K562 (cell line): ENCODE results near the gene ACSL3. TPM values are rescaled to one million over a fixed set of nuclear protein-coding genes. Genes with fewer than 3 reads are reported as not detected.
"Not testable (repeated sequence)": the region's sequence is repeated elsewhere in the genome, so short reads cannot be mapped to it uniquely, and the experiment has no call there.

Source experiments
- ATAC-seq: fragments of 200-7000 bp; cut with Tn5 transposase; 3 replicates; pipeline ENCODE4 v1.9.1; 2020; ENCODE audit warnings: moderate library complexity
- BruUV-seq: library from RNA; stranded (reverse); fragments of 400-500 nt; replicated peaks from 2 replicates; lab custom pipeline; 2021; lab: Mats Ljungman, UMichigan
- CTCF ChIA-PET: fragments of 300-600 bp; formaldehyde crosslinking; extraction: SDS; loops from one replicate; lab custom pipeline; 2021; ENCODE audit warnings: low intra/inter-chr PET ratio; lab: Yijun Ruan, JAX
- POLR2A ChIA-PET: fragments of 300-600, 350-650 bp; sonication (Branson Sonifier 250); formaldehyde crosslinking; extraction: SDS; loops from one replicate; lab custom pipeline; 2021; ENCODE audit warnings: antibody characterized with exemption, inconsistent platforms; lab: Yijun Ruan, JAX
- DNase-seq, 4 experiments: peaks; one replicate each; pipeline versions ENCODE4 v3.0.0 to v3.0.0-alpha.2; 2011 to 2018; ENCODE audit warnings: low spot score in 3 of 4, mixed read lengths in 3 of 4; ENCODE audit errors: extremely low read depth in 1 of 4
- FAIRE-seq: peaks from 2 replicates; lab custom pipeline; 2011; peaks lifted over from hg19 to GRCh38; lab: Jason Lieb, UNC
- H2AFZ ChIP-seq: 2 replicates; pipeline ENCODE4 v1.6.0; 2011; ENCODE audit warnings: low read depth, low read length, control low read depth, inconsistent platforms
- H3K27ac ChIP-seq: fragments of 200-600 bp; 3 replicates; pipeline ENCODE4 v1.8.0; 2011; ENCODE audit warnings: low read depth, mild to moderate bottlenecking, control low read depth, inconsistent platforms, low read length, moderate library complexity, mixed read lengths; ENCODE audit errors: extremely low read depth
- H3K27me3 ChIP-seq, 2 experiments: fragments of 300-600 bp in 1 of 2; 2 replicates in 1 of 2; 3 replicates in 1 of 2; pipeline versions ENCODE4 v1.6.0 to v1.8.0; 2011; ENCODE audit warnings: inconsistent platforms in 2 of 2, low read length in 2 of 2, mild to moderate bottlenecking in 1 of 2, mixed read lengths in 1 of 2, moderate library complexity in 1 of 2; ENCODE audit not compliant: control insufficient read depth in 2 of 2, insufficient read depth in 2 of 2
- H3K36me3 ChIP-seq: fragments of 300-600 bp; 3 replicates; pipeline ENCODE4 v1.8.0; 2011; ENCODE audit warnings: mild to moderate bottlenecking, low read length, inconsistent platforms; ENCODE audit not compliant: control insufficient read depth, insufficient read depth
- H3K4me1 ChIP-seq, 2 experiments: fragments of 200-600 bp in 1 of 2; replicated peaks in 1 of 2; 2 replicates in 1 of 2; 3 replicates in 1 of 2; pipeline versions ENCODE4 v1.5.1 to v1.8.0; 2011; ENCODE audit warnings: inconsistent platforms in 2 of 2, low read length in 2 of 2, mild to moderate bottlenecking in 1 of 2, mixed read lengths in 1 of 2, moderate library complexity in 1 of 2; ENCODE audit not compliant: control insufficient read depth in 2 of 2, insufficient read depth in 2 of 2
- H3K4me2 ChIP-seq: 2 replicates; pipeline ENCODE4 v1.6.1; 2011; ENCODE audit warnings: low read length, control low read depth, inconsistent platforms, mixed read lengths; ENCODE audit not compliant: insufficient read depth
- H3K4me3 ChIP-seq: fragments of 200-600 bp; sonication (generic), shearing (Covaris generic); 2 replicates; pipeline ENCODE4 v1.5.1; 2016; ENCODE audit warnings: control low read depth, inconsistent platforms
- H3K79me2 ChIP-seq: fragments of 200-600 bp; 3 replicates; pipeline ENCODE4 v1.8.0; 2011; ENCODE audit warnings: low read length, inconsistent platforms; ENCODE audit not compliant: control insufficient read depth, insufficient read depth
- H3K9ac ChIP-seq, 2 experiments: 2 replicates each; pipeline versions ENCODE4 v1.6.0 to v1.6.1; 2011; ENCODE audit warnings: low read depth in 2 of 2, low read length in 2 of 2, control low read depth in 1 of 2, inconsistent platforms in 1 of 2, mild to moderate bottlenecking in 1 of 2, mixed read lengths in 1 of 2; ENCODE audit not compliant: insufficient read depth in 1 of 2
- H3K9me1 ChIP-seq: one replicate; pipeline ENCODE4 v1.6.0; 2011; ENCODE audit warnings: inconsistent platforms, mild to moderate bottlenecking, low read length, moderate library complexity; ENCODE audit not compliant: control insufficient read depth, insufficient read depth
- H3K9me3 ChIP-seq: replicated peaks from 2 replicates; pipeline ENCODE4 v1.5.1; 2011; ENCODE audit warnings: low read depth, low read length, inconsistent platforms; ENCODE audit not compliant: control insufficient read depth, insufficient read depth
- H4K20me1 ChIP-seq: replicated peaks from 2 replicates; pipeline ENCODE4 v1.6.1; 2011; ENCODE audit warnings: low read length, inconsistent platforms, mixed read lengths; ENCODE audit not compliant: control insufficient read depth, insufficient read depth
- CHD2 ChIP-seq: IDR thresholded peaks from 2 replicates; pipeline ENCODE4 v1.6.1; 2011; ENCODE audit warnings: low read depth, low read length
- PHB2 ChIP-seq: fragments of 450-650 bp; IDR thresholded peaks from 2 replicates; pipeline ENCODE4 v1.6.1; 2017; ENCODE audit warnings: low read depth
- RAD51 ChIP-seq: fragments of 450-650 bp; IDR thresholded peaks from 2 replicates; pipeline ENCODE4 v1.7.1; 2016; ENCODE audit warnings: low read depth, mild to moderate bottlenecking, borderline replicate concordance
- ZC3H11A ChIP-seq: IDR thresholded peaks from 2 replicates; pipeline ENCODE4 v1.6.1; 2012; ENCODE audit warnings: low read depth, low read length, improper control_type of control experiment
- WGBS: fragments of 100-300 bp; shearing (Covaris generic); methylation state at CpG from one replicate; pipeline ENCODE4 v1.1.6; 2016; ENCODE audit warnings: low coverage, mixed read lengths; ENCODE audit not compliant: insufficient coverage; ENCODE audit errors: missing lambda C conversion rate; 5-methylcytosine and 5-hydroxymethylcytosine counted together
- in situ Hi-C: fragments of 300-500 bp; cut with MboI; formaldehyde crosslinking; loops from 4 replicates; pipeline ENCODE4 v1.15.0; 2018; ENCODE audit warnings: inconsistent platforms, mixed read lengths
- intact Hi-C: fragments of 100-400 bp; cut with micrococcal nuclease; formaldehyde crosslinking; loops from 2 replicates; pipeline ENCODE4 v1.14.2; 2022
- polyA plus RNA-seq, 8 experiments: library from polyadenylated mRNA; depleted of rRNA in 4 of 8; stranded (reverse) in 5 of 8; unstranded in 3 of 8; fragments of >200 nt; fragmentation: Nextera tagmentation in 2 of 8; fragmentation: Illumina TruSeq in 1 of 8; extraction: Ambion mirVana in 2 of 8; extraction: Trizol in 1 of 8; gene quantifications; 2 replicates each; pipeline versions ENCODE4 v1.2.1 to v1.2.3, GENCODE V29; 2011 to 2014; ENCODE audit warnings: inconsistent platforms in 1 of 8, missing spikeins in 1 of 8
- total RNA-seq, 7 experiments: library from RNA; depleted of rRNA in 6 of 7; stranded (reverse); fragments of >200 nt in 6 of 7; fragmentation: Illumina TruSeq in 2 of 7; extraction: Trizol in 2 of 7; gene quantifications; 2 replicates each; pipeline versions ENCODE4 v1.2.1 to v1.2.3, GENCODE V29; 2011 to 2021; ENCODE audit warnings: low replicate concordance in 1 of 7
- TF ChIP-seq, protein P1 (sequence below): fragments of 200-800 bp; sonication (Bioruptor generic); IDR thresholded peaks from 2 replicates; pipeline ENCODE4 v1.6.1; 2017; ENCODE audit warnings: missing genetic modification characterization, missing compliant biosample characterization
- TF ChIP-seq, protein P2 (sequence below), 2 experiments: fragments of 450-650 bp; IDR thresholded peaks; 2 replicates each; pipeline ENCODE4 v1.6.1; 2016

The ACSL3 gene
- total and polyA plus RNA-seq, 9 of the 15 experiments (the other 6 are each of a cell fraction or from before 2014, with no cell fraction given), result 21.3 to 123 (median 85.2) TPM

DNA sequence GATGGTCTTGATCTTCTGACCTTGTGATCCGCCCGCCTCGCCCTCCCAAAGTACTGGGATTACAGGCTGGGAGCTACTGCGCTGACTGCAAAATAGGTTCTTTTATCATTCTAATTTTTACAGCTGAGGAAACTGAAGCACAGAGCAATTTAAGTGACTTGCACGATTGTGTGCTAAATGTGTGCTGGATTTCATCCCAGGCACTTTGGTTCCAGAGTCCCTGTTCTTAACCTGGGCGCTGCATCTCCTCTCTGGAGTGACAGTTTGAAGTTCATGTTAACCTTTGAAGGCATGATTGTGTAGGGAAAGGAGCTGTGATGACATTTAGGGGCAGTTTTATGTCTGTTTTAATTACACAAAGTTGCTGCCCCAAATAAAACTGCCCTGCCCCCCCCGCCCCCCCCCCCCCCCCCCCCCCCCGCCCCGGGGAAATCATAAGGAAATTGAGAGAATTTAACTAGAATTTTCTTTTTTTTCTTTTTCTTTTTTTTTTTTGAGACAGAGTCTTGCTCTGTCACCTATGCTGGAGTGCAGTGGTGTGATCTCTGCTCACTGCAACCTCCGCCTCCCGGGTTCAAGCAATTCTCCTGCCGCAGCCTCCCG, 5.6 kb downstream of the ACSL3 start (continued):
- no peak for TF ChIP-seq PHB2
- no peak for TF ChIP-seq ZC3H11A
- TF ChIP-seq RAD51, result no peak
- no peak for TF ChIP-seq CHD2
- TF ChIP-seq, protein P1, sequence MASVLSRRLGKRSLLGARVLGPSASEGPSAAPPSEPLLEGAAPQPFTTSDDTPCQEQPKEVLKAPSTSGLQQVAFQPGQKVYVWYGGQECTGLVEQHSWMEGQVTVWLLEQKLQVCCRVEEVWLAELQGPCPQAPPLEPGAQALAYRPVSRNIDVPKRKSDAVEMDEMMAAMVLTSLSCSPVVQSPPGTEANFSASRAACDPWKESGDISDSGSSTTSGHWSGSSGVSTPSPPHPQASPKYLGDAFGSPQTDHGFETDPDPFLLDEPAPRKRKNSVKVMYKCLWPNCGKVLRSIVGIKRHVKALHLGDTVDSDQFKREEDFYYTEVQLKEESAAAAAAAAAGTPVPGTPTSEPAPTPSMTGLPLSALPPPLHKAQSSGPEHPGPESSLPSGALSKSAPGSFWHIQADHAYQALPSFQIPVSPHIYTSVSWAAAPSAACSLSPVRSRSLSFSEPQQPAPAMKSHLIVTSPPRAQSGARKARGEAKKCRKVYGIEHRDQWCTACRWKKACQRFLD (CRISPR knock-in tag), result no peak
- TF ChIP-seq, protein P2, sequence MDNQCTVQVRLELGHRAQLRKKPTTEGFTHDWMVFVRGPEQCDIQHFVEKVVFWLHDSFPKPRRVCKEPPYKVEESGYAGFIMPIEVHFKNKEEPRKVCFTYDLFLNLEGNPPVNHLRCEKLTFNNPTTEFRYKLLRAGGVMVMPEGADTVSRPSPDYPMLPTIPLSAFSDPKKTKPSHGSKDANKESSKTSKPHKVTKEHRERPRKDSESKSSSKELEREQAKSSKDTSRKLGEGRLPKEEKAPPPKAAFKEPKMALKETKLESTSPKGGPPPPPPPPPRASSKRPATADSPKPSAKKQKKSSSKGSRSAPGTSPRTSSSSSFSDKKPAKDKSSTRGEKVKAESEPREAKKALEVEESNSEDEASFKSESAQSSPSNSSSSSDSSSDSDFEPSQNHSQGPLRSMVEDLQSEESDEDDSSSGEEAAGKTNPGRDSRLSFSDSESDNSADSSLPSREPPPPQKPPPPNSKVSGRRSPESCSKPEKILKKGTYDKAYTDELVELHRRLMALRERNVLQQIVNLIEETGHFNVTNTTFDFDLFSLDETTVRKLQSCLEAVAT (IDR thresholded peaks at IDR 0.05), result no peak

DNA sequence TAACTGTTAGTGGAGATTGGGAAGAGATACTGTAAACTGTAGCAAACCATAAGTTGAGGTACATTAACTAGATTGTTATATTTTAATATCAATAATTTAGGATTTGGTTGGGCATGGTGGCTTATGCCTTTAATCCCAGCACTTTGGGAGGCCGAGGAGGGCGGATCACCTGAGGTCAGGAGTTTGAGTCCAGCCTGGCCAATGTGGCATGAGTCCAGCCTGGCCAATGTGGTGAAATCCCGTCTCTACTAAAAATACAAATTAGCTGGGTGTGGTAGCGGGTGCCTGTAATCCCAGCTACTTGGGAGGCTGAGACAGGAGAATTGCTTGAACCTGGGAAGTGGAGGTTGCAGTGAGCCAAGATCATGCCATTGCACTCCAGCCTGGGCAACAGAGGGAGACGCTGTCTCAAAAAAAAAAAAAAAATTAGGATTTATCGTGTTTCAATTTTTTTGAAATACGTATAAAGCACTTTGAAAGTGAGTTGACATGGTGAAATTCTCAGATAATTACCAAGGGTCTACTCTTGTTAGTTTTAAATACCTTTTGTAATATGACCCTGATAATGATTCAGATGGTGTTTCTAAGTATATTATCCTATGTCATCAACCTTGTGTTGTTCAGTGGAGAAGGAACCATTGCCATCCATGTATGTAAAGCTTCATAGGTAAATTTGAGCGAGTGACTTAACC, 7.9 kb downstream of the ACSL3 start:
- H3K4me2 ChIP-seq, CTCF ChIA-PET, FAIRE-seq: not testable (repeated sequence)

More for the DNA sequence above, 7.9 kb downstream of the ACSL3 start:
- intact Hi-C loops, DNase-seq, H3K36me3 ChIP-seq, H2AFZ ChIP-seq, ATAC-seq, H3K9me1 ChIP-seq, H3K27me3 ChIP-seq, H3K9me3 ChIP-seq, BruUV-seq, H3K27ac ChIP-seq, H3K4me3 ChIP-seq, H3K9ac ChIP-seq, in situ Hi-C loops: not testable (repeated sequence)
- POLR2A ChIA-PET, result interaction anchor here (0.7 kb wide), 1 partner anchor 8 kb away, joined by 3 read pairs; no protein-coding TSS in a partner anchor
- peaks cover 5 to 27% of the 10 kb centered on the region in 2 experiments; a peak in 4 of 5 replicates for H3K4me1 ChIP-seq
- H3K79me2 ChIP-seq, result peaks cover 99% of the 10 kb centered on the region
- WGBS, result 63% methylated on average over 6 of the region's 8 CpGs
- peaks cover 64% of the 10 kb centered on the region for H4K20me1 ChIP-seq
